Activated CD4-positive, alpha-beta T cell treated with anti-CD3 and anti-CD28 coated beads, Interleukin-2, amount 50 U/mL, for 4 hours (primary cell): ENCODE results near the gene MMP10.

Experiments
- DNase-seq, 2 experiments: peaks; one replicate each; pipeline ENCODE4 v3.0.0-alpha.2; 2020

Gene MMP10

GRCh38 chr11:102780491-102780918 is at the start of gene MMP10:
TSS of gene MMP10 (minus strand) at chr11:102780628. CDS start at chr11:102780591, 37 bp downstream.
- DNase-seq, result no peak

DNA sequence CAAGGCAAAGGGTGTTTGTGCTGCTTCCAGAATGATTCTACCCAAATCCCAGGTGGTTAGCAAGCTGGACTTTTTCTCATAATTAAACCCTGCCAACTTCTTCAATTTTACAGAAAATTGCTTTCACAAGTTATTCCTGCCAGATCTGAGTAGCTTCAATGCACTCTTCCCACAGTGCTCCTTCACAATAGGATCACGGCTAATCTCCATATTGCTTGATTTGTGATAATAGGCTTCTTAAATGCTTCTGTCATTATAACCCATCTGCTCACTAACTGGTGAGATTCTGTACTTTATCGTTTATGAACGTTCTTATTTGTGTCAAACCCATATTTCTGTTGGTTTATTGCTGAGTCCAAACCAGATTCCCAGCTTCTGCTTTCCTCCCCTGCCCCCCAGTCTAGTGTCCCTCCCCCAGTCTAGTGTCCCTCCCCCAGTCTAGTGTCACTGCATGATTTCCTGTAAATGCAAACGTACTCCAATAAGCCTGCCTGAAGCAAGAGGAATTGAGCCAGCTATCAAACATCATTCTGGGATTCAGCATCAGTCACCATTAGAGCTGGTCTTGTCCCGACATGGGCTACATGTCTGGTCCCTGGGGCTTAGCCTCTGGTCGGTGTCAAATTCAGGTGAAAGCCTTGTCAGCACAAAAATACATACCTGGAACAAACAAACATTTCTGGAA is 49.0 kb upstream of the MMP10 start:
- DNase-seq, result no peak

DNA sequence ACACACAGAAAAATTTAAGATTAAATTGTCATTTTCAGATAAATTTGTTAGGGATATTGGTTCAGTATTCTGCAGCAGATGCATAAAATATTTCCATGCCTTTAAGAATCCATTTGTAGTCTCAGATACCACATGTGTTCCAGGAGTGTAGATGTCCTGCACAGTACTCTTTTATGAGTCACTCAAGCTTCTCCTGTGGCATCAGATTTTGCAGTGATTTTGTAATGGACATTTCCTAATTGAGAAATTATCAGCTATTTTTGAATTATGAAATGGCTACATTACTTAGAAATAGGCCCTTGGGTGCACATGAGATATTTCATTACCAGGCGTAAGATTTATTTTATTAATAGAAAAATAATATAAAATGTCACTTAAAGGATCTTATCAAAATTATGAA is 44.1 kb upstream of the MMP10 start:
- no peak for DNase-seq

- DNase-seq, result no peak
These were observed 39.1 kb upstream of the MMP10 start for GRCh38 chr11:102819491-102819890.

DNA sequence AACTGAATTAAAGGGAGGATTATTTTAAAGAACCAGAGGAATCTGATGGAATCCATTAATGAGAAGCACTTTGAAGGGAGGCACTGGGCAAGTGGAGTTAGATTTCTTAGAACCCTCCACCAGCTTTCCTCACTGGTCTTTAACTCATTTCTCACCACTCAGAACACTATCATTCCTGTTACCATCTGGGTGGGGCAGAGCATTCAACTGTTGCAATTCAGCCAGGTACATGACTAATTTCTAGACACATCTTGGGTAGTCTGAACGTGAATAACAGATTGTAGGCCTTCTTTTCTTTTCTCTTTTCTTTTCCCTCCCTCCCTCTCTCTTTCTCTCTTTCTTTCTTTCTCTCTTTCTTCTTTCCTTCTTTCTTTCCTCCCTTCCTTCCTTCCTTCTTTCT is 33.1 kb upstream of the MMP10 start:
- DNase-seq, result no peak

DNA sequence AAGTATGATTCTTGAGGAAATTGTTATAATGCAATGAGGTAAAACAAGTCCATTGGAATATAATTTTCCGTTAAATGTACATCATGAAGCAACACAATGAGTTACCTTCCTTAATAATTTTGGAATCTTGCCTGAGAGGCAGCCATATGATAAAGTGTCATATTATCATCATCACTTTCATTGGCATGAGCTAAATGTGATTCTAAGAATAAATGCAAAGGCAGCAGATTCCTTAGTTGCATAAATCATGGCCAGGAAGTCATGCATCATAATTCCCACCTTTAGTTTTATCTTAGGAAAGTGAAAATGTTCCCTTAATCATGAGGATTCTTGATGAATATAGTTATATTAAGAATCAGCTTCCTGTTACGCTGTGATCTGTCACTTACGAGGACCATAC is 31.8 kb upstream of the MMP10 start:
- DNase-seq, result no peak

DNA sequence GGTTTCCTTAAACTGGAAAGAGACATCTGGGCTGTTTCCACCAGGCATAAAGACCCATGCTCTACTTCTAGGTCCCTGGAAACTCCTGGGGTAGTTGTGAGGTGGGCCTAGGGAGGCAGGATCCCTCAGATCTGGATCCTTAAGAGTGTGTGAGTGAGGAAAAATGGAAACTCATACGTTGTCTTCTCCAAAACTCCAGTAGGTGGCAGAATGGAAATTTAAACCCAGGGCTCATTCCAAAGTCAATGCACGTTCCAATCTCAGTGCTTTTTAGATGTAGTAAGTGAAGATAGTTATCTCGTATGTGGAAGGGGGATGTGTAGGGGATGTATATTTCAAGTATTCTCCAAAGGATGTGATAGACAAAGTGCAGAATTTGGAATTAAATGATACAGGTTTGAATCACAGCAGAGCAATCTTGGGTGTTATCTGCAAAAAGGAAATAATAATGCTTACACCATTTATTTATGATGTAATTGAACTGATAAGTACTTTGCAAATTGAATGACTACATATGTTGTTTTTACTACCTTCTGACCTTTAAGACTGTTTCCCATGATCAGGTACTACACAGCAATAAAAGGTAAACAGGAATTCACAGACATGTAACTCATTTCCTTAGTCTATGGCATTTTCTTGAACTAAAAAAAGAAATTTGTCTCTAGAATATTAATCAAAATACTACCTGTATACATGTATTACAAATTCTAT is 30.7 kb upstream of the MMP10 start:
- no peak for DNase-seq

- no peak for DNase-seq
These were observed 29.5 kb upstream of the MMP10 start for GRCh38 chr11:102809971-102810370.

GRCh38 chr11:102807921-102808320 is 27.5 kb upstream of the MMP10 start:
- DNase-seq, result no peak

- DNase-seq, result no peak
These were observed 25.9 kb upstream of the MMP10 start for GRCh38 chr11:102806296-102806695.

- DNase-seq, result no peak
These were observed 21.9 kb upstream of the MMP10 start for GRCh38 chr11:102802341-102802740.

- no peak for DNase-seq
These were observed 20.3 kb upstream of the MMP10 start for GRCh38 chr11:102800767-102801166.

- no peak for DNase-seq
These were observed 19.4 kb upstream of the MMP10 start for GRCh38 chr11:102799681-102800340.

DNA sequence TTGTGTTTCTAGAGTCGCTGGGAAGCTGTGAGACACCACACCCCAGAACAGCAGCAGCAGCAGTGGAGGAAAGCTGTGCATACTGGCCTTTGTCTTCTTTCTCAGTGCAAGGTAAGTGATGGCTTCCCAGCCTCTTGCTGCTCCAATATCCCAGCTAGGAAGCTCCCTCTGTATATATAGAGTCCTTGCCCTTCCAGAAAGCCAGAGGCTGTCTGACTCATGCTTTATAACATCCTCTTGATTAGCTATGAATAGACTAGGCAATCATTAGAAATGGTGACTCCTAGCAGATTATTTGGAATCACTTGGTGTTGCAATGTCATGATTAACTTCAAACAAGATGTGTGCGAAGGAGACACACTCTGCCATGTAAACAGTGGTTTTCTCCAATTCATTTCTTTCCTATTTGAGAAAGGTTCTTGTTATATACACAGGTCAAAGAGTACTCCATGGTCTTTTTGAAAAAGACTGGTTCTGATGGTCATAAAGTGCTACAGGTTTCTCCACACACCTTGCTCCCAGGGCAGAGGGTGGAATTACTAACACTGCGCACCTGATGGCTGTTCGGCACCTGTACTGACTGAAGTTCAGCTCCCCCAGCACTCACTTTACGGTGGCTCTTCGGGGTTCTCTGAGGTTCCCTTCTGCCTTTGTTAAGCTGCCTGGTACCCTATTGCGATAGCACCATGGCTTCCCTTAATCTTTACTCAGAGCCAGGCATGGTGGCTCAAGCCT is 17.8 kb upstream of the MMP10 start, which contains the start of gene MMP1:
Gene MMP1, minus strand, starts transcription at position 149 of the 735 bp plus-strand sequence. Its CDS starts 68 bp downstream, at position 81.
- no peak for DNase-seq

- DNase-seq, result no peak
These were observed 14.0 kb upstream of the MMP10 start for GRCh38 chr11:102794382-102794781.

DNA sequence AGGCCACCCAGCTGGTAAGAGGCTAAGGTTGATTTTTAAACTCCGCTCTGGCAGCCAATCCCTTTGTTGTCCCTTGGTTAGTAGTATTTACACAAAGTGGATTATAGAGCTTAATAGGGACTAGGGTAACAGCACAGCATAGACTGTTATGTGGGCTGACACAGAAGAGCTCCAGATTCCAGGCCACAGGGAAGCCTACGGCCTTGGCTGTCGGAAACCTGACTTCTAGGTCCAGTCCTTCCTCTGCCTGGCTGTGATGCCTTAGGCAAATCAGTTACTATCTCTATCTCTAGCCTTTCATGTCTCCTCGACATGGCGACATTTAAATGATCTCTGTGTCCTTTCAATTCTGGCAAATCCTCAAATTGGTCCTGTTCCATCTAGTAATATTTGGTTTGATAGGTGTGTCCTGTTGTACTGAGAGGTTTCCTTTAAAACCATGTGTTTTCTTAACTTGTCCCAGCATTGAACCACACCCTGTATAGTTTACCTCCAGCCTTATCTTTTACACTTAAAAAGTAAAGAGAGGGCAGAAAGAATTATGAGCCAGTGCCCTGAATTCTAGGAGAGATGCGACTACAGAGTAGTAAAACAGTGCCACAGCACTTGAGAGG is 13.4 kb upstream of the MMP10 start:
- DNase-seq, result no peak

DNA sequence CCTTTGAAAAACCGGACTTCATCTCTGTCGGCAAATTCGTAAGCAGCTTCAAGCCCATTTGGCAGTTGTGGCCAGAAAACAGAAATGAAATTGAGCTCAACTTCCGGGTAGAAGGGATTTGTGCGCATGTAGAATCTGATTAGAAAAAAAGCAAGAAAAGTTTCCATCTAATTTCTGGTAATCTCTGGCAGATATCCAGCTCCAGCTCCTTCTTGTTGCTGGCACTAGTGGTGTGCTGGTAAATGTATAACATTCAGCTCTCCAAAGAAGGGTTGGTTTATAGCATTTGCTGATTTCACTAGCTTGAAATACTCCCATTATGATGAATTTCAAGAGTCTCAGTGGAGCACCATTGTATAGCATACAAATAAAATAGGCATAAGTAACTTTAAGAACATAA is 12.2 kb upstream of the MMP10 start:
- DNase-seq, result no peak

GRCh38 chr11:102791271-102792036 is 11.0 kb upstream of the MMP10 start:
- no peak for DNase-seq

GRCh38 chr11:102788334-102788995 is 8.0 kb upstream of the MMP10 start:
- DNase-seq, result no peak

- DNase-seq, result no peak
These were observed 4.0 kb upstream of the MMP10 start for GRCh38 chr11:102784380-102784779.

DNA sequence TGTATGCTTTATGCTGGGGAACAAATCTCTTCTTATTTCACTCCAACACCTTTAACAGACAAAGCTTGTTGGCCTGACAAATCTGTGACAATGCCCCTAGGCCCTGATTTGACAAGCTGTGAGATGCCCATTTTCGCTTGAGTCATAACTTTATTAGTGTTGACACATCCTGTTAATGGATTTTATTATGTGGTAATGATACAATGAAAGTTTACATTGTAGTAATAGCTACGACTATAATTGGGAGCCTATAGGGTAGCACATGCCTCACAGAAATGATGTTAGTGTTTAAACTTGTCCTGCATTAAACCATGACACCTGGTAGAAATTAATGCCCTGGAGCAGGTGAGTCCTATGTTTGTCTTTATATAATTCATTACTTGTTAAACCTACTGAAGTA is 3.3 kb upstream of the MMP10 start:
- DNase-seq, result no peak
